Right lobe of liver (tissue), 6 donors: ENCODE results near the gene ZDBF2. TPM values are rescaled to one million over a fixed set of nuclear protein-coding genes. Genes with fewer than 3 reads are reported as not detected.

Source experiments
- ATAC-seq, 4 donors: fragments of 200-7000 bp; cut with Tn5 transposase; one replicate each; pipeline ENCODE4 v1.9.1; 2020; ENCODE audit warnings: mild to moderate bottlenecking in 4 of 4, moderate library complexity in 4 of 4
- DNase-seq, 3 donors: peaks; one replicate each; pipeline ENCODE4 v3.0.0-alpha.2; 2020
- H3K27ac ChIP-seq, 3 donors: fragments of 200-600 bp; one replicate each; pipeline ENCODE4 v1.8.0; 2022
- H3K27me3 ChIP-seq, 2 donors: fragments of 200-600 bp; one replicate each; pipeline ENCODE4 v1.8.0; 2022
- H3K36me3 ChIP-seq, 4 donors: fragments of 200-600 bp; sonication (generic) in 1 of 4; one replicate each; pipeline versions ENCODE4 v1.5.1 to v1.8.0; 2017 to 2022; ENCODE audit warnings: control low read depth in 1 of 4
- H3K4me1 ChIP-seq, 4 donors: fragments of 200-600 bp; sonication (generic) in 1 of 4; one replicate each; pipeline versions ENCODE4 v1.5.1 to v1.8.0; 2017 to 2022; ENCODE audit warnings: control low read depth in 1 of 4
- H3K4me3 ChIP-seq, 3 donors: fragments of 200-600 bp; one replicate each; pipeline ENCODE4 v1.8.0; 2022
- H3K9me3 ChIP-seq, 4 donors: fragments of 200-600 bp; sonication (generic) in 1 of 4; one replicate each; pipeline versions ENCODE4 v1.5.1 to v1.8.0; 2017 to 2022; ENCODE audit warnings: control low read depth in 1 of 4
- CTCF ChIP-seq, 4 donors: fragments of 200-600 bp in 3 of 4; fragments of 450-650 bp in 1 of 4; IDR thresholded peaks; one replicate each; pipeline versions ENCODE4 v1.5.1 to v1.8.0; 2016 to 2022; ENCODE audit warnings: antibody characterized with exemption in 4 of 4, mild to moderate bottlenecking in 2 of 4
- POLR2A ChIP-seq: fragments of 450-650 bp; IDR thresholded peaks from one replicate; pipeline ENCODE4 v1.6.1; 2017; ENCODE audit warnings: antibody characterized with exemption, mild to moderate bottlenecking
- WGBS: methylation state at CpG from one replicate; pipeline ENCODE4 v1.1.6; 2018; ENCODE audit warnings: low coverage, low lambda C conversion rate; ENCODE audit not compliant: insufficient coverage; ENCODE audit errors: missing lambda C conversion rate; 5-methylcytosine and 5-hydroxymethylcytosine counted together
- intact Hi-C, 2 donors: fragments of 100-400 bp; cut with DNase I; formaldehyde crosslinking; loops; one replicate each; pipeline versions ENCODE4 v1.11.2 to v1.14.1; 2022
- total RNA-seq, 6 experiments: library from RNA; depleted of rRNA in 2 of 6; stranded (reverse); fragments of >200 nt in 2 of 6; fragmentation: NEBNext Ultra II Directional in 3 of 6; extraction: Animal tissue kit (Norgen Biotek cat#: 25700) in 3 of 6; gene quantifications; one replicate each; pipeline versions ENCODE4 v1.1.0 to v1.2.4, GENCODE V29; 2016 to 2023
- donor health status: DM: no; HTN: yes; CAD: no.
- donor health status: DM: no; HTN: no; CAD: no.
- donor health status: DM: no; HTN: no; CAD: no.
- donor health status: DM: no; HTN: yes; CAD: no.
- donor health status: DM: no; HTN: yes; CAD: no.

ZDBF2 gene
- total RNA-seq, 6 experiments from 2014 or later: 2.9 to 6.4 (median 4.3) TPM

GRCh38 chr2:206263959-206264603, 10.4 kb upstream of the ZDBF2 start:
- TF ChIP-seq POLR2A (no peak), CTCF (IDR thresholded peaks at IDR 0.05) (no peak)
- no peak for DNase-seq
- no peak overlapping the region for H3K27ac ChIP-seq
- peaks cover 0 to 26% of the 10 kb centered on the region in 2 donors for H3K27me3 ChIP-seq
- WGBS: 28% methylated on average over 21 of the region's 21 CpGs
- no peaks in the 10 kb centered on the region for H3K4me1 ChIP-seq
- H3K4me3 ChIP-seq: no peak overlapping the region
- no peak for ATAC-seq
- no peaks in the 10 kb centered on the region for H3K36me3 ChIP-seq
- H3K9me3 ChIP-seq: no peaks in the 10 kb centered on the region
- intact Hi-C loops: no loop called here

- H3K4me3 ChIP-seq: no peak overlapping the region
- intact Hi-C loops: no loop called here
- no peaks in the 10 kb centered on the region for H3K4me1 ChIP-seq
- DNase-seq (no peak), ATAC-seq (no peak)
- H3K27me3 ChIP-seq: peaks cover 0 to 26% of the 10 kb centered on the region in 2 donors
- TF ChIP-seq CTCF (IDR thresholded peaks at IDR 0.05): no peak
- TF ChIP-seq POLR2A: no peak
- no peak overlapping the region for H3K27ac ChIP-seq
- no peaks in the 10 kb centered on the region for H3K36me3 ChIP-seq
- H3K9me3 ChIP-seq: no peaks in the 10 kb centered on the region
- 20% methylated on average over 5 of the region's 10 CpGs for WGBS
These were observed 8.0 kb upstream of the ZDBF2 start for GRCh38 chr2:206266130-206267125.

- Histone ChIP-seq H3K27ac (no peak overlapping the region), H3K9me3 (no peaks in the 10 kb centered on the region), H3K4me1 (no peaks in the 10 kb centered on the region), H3K27me3 (peaks cover 0 to 26% of the 10 kb centered on the region in 2 donors), H3K4me3 (no peak overlapping the region), H3K36me3 (no peaks in the 10 kb centered on the region)
- intact Hi-C loops: no loop called here
- TF ChIP-seq POLR2A (no peak), CTCF (IDR thresholded peaks at IDR 0.05) (no peak)
- ATAC-seq (no peak), DNase-seq (no peak)
- 36% methylated on average over 5 of the region's 5 CpGs for WGBS
These were observed 6.9 kb upstream of the ZDBF2 start for GRCh38 chr2:206267567-206267966.

- TF ChIP-seq POLR2A: no peak
- TF ChIP-seq CTCF (IDR thresholded peaks at IDR 0.05): no peak
- ATAC-seq (no peak), DNase-seq (no peak)
- intact Hi-C loops: no loop called here
- H3K9me3 ChIP-seq: no peaks in the 10 kb centered on the region
- H3K36me3 ChIP-seq: no peaks in the 10 kb centered on the region
- 8% methylated on average over 1 of the region's 1 CpG for WGBS
- peaks cover 0 to 12% of the 10 kb centered on the region in 2 donors for H3K27me3 ChIP-seq
- peaks cover 0 to 8% (median 0%) of the 10 kb centered on the region in 4 donors for H3K4me1 ChIP-seq
- H3K27ac ChIP-seq: no peak overlapping the region
- no peak overlapping the region for H3K4me3 ChIP-seq
These were observed 3.4 kb upstream of the ZDBF2 start for GRCh38 chr2:206271065-206271464.
